BJ (cell line): Measurements from ENCODE around the gene ELMO3. TPM values are rescaled to one million over a fixed set of nuclear protein-coding genes. Genes with fewer than 3 reads are reported as not detected.
A peak's percentile ranks its signal among the peaks of the same experiment; 100 is the strongest.

Experiments used
- CTCF ChIA-PET: fragments of 350-600 bp; formaldehyde crosslinking; extraction: SDS; loops from one replicate; lab custom pipeline; 2021; ENCODE audit warnings: antibody characterized with exemption, inconsistent platforms; lab: Yijun Ruan, JAX
- POLR2A ChIA-PET: fragments of 300-600 bp; sonication (Branson Sonifier 250); formaldehyde crosslinking; extraction: SDS; loops from one replicate; lab custom pipeline; 2021; ENCODE audit warnings: antibody characterized with exemption; lab: Charles Lee
- DNase-seq: peaks from one replicate; pipeline ENCODE4 v3.0.0-alpha.2; 2011; ENCODE audit warnings: low read depth
- H3K27me3 ChIP-seq: 2 replicates; pipeline ENCODE4 v1.6.0; 2011; ENCODE audit warnings: low read length; ENCODE audit not compliant: control insufficient read depth, insufficient read depth
- H3K36me3 ChIP-seq: 2 replicates; pipeline ENCODE4 v1.5.1; 2011; ENCODE audit warnings: low read length; ENCODE audit not compliant: control insufficient read depth, insufficient read depth
- H3K4me3 ChIP-seq: 2 replicates; pipeline ENCODE4 v1.5.1; 2011; ENCODE audit warnings: low read depth, mild to moderate bottlenecking, control low read depth, low read length
- polyA plus RNA-seq: library from polyadenylated mRNA; depleted of rRNA; stranded (reverse); fragments of >200 nt; gene quantifications from 2 replicates; pipeline ENCODE4 v1.2.3, GENCODE V29; 2011
- TF ChIP-seq, protein P1 (sequence below): IDR thresholded peaks from 2 replicates; pipeline ENCODE4 v1.5.1; 2011; ENCODE audit warnings: low read depth, mild to moderate bottlenecking, control low read depth, inconsistent platforms, low read length, moderate library complexity; ENCODE audit not compliant: insufficient read depth

The ELMO3 gene
- polyA plus RNA-seq, 1 experiment, result 0.97 TPM

DNA sequence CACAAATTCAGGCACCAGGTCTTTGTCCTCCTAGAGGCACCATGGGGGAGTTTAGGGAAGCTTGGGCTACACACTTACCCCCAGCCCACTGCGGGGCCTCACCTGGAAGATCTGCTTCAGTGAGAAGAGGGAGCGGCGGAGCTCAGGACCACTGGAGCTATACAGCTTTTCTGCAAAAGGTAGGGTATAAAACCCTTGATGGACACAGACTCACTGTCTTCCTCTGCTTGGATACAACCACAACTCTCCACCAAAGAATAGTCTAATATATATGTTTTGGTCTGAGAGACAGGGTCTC, 39.3 kb downstream of the ELMO3 start:
- DNase-seq, result no peak
- POLR2A ChIA-PET, result no interaction called here

DNA sequence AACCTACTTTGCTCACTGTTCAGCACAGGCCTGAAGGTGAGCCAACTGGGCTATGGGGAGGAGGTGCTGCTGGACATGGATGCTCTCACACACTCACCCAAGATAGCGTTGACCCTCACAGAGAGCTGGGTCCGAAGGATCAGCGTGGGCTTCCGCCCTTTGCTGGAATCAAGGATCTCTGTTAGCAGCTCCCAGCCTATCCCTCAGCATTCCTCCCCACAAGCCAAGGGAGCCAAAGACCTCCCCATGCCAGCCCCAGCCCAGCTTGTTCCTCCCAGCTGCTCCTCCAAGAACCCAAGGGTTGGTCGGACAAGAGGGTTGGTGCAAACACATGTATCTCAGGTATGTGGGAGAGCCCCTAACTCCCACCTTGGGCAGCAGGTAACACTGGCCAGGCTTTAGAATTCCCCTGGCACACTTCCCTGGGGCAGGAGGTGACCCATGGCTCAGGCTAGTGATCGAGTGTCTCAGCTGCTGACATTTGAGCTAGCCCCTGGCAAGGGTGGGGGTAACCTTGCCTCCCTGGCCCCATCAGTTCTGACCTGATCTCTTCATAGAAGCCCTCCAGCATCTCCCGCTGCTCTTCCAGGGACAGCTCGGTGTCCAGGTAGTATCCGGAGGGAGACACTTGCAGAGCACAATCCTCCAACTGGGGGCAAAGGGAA, 40.0 kb downstream of the ELMO3 start:
- H3K4me3 ChIP-seq, result no peak overlapping the region
- ChIA-PET CTCF (interaction anchor here (0.7 to 2.0 kb wide), 3 partner anchors 12 to 70 kb away, joined by 3 to 15 read pairs (median 3); partner anchors contain the start of gene TMEM208), POLR2A (no interaction called here)
- peaks cover 35% of the 10 kb centered on the region for H3K36me3 ChIP-seq
- no peak for DNase-seq
- TF ChIP-seq, protein P1, sequence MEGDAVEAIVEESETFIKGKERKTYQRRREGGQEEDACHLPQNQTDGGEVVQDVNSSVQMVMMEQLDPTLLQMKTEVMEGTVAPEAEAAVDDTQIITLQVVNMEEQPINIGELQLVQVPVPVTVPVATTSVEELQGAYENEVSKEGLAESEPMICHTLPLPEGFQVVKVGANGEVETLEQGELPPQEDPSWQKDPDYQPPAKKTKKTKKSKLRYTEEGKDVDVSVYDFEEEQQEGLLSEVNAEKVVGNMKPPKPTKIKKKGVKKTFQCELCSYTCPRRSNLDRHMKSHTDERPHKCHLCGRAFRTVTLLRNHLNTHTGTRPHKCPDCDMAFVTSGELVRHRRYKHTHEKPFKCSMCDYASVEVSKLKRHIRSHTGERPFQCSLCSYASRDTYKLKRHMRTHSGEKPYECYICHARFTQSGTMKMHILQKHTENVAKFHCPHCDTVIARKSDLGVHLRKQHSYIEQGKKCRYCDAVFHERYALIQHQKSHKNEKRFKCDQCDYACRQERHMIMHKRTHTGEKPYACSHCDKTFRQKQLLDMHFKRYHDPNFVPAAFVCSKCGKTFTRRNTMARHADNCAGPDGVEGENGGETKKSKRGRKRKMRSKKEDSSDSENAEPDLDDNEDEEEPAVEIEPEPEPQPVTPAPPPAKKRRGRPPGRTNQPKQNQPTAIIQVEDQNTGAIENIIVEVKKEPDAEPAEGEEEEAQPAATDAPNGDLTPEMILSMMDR, result no peak
- no peaks in the 10 kb centered on the region for H3K27me3 ChIP-seq

More for the DNA sequence above, 39.3 kb downstream of the ELMO3 start:
- H3K36me3 ChIP-seq, result peaks cover 37% of the 10 kb centered on the region
- CTCF ChIA-PET, result interaction anchor here (2.0 kb wide), 1 partner anchor 11 kb away, joined by 15 read pairs; the partner anchor contains the start of gene TMEM208
- H3K4me3 ChIP-seq, result no peak overlapping the region
- TF ChIP-seq, protein P1, result no peak
- H3K27me3 ChIP-seq, result no peaks in the 10 kb centered on the region

DNA sequence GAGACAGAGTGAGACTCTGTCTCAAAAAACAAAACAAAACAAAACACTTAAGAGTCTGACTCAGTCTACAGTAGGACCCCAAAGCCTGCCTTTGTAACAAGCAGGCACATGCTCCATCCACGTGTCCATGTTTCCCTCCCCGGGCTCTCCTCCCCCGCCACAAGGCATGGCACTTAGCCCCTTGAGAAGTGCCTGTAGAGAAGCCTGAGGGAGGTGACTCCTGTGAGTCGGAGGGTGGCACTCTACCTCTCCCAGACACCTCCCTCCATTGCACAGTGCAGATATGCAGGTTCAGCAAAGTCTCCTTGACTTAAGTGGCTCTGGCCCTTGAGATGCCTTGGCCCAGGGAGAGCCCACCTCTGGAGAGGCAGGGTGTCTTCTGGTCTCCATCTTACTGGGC, 41.6 kb downstream of the ELMO3 start:
- TF ChIP-seq, protein P1, result no peak
- ChIA-PET CTCF (interaction anchor here (1.0 to 1.8 kb wide), 2 partner anchors 8 to 13 kb away, joined by 3 to 7 read pairs; partner anchors contain the start of gene TMEM208), POLR2A (no interaction called here)
- H3K36me3 ChIP-seq, result peaks cover 29% of the 10 kb centered on the region
- H3K4me3 ChIP-seq, result no peak overlapping the region
- DNase-seq, result no peak
- no peaks in the 10 kb centered on the region for H3K27me3 ChIP-seq

DNA sequence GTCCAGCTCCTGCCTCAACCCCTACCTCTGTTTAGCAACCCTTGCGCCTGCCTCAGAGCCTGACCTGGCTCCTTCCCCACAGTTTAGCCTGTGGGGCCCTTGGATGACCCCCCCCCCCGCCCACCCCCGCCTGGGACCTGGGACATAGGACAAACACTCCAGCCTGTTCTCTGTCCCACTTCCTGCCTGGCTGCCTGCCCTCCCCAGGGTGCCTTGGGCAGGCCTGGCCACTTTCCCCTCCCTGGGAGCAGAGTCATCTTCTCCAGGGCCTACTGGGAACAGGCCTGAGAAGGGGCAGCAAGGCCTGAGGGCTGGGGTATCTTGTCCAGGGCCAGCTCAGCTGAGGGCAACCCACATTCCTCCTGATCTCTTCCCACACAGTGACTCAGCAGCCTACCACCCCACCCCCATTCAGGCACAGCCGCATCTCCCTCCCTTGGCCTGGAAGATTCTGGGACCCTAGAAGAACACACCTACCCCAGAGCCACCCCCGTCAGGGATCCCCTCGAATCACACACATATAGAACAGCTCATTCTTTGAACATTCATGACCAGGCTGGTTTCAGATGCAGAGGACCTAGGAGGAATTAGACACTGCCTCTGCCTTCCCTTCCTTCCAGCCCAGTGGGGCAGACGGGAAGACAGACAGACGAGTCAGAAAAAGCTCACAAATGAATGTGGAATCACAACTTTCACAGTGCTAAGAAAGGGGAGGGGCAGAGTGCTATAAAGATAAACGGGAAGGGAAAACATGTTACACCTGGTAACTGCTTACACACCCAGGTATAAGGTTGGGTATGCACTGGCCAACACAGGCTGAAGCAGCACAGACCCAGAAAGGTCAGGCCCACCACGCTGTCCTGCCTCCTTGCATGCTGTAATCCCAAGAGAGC, 42.3 kb downstream of the ELMO3 start:
- ChIA-PET POLR2A (interaction anchor here (0.6 kb wide), 1 partner anchor 15 kb away, joined by 4 read pairs; no protein-coding TSS in a partner anchor), CTCF (interaction anchor here (0.6 to 1.8 kb wide), 4 partner anchors 9 to 132 kb away, joined by 3 to 7 read pairs (median 6); partner anchors contain the start of gene TMEM208)
- peak; percentile 69 for DNase-seq
- TF ChIP-seq, protein P1, result no peak
- no peak overlapping the region for H3K4me3 ChIP-seq
- H3K36me3 ChIP-seq, result peaks cover 22% of the 10 kb centered on the region
- no peaks in the 10 kb centered on the region for H3K27me3 ChIP-seq
